GM12878 (cell line): ENCODE data around the gene PRR5. TPM values are rescaled to one million over a fixed set of nuclear protein-coding genes. Genes with fewer than 3 reads are reported as not detected.
A peak's percentile ranks its signal among the peaks of the same experiment; 100 is the strongest.

ENCODE experiments used
- ATAC-seq: fragments of 200-7000 bp; cut with Tn5 transposase; 3 replicates; pipeline ENCODE4 v1.9.1; 2020; ENCODE audit warnings: mild to moderate bottlenecking, moderate library complexity
- BruUV-seq: library from RNA; stranded (reverse); fragments of 400-500 nt; replicated peaks from 2 replicates; lab custom pipeline; 2021; lab: Mats Ljungman, UMichigan
- CTCF ChIA-PET: fragments of 300-600 bp; sonication (Branson Sonifier 250); formaldehyde crosslinking; extraction: SDS; loops from one replicate; lab custom pipeline; 2021; ENCODE audit warnings: inconsistent platforms; lab: Yijun Ruan, JAX
- POLR2A ChIA-PET: fragments of 350-600 bp; formaldehyde crosslinking; extraction: SDS; loops from one replicate; lab custom pipeline; 2021; ENCODE audit warnings: inconsistent platforms; lab: Charles Lee
- RAD21 ChIA-PET: fragments of 300-600 bp; sonication (Branson Sonifier 250); formaldehyde crosslinking; loops from one replicate; lab custom pipeline; 2023; ENCODE audit warnings: antibody characterized with exemption; ENCODE audit not compliant: unreplicated experiment; lab: Charles Lee
- SMC1A ChIA-PET: fragments of 300-600 bp; sonication (Branson Sonifier 250); formaldehyde crosslinking; loops from one replicate; lab custom pipeline; 2023; ENCODE audit not compliant: unreplicated experiment, uncharacterized antibody; lab: Charles Lee
- DNase-seq: peaks from one replicate; pipeline ENCODE4 v3.0.0-alpha.2; 2011; ENCODE audit warnings: low read depth, low spot score
- FAIRE-seq: peaks from 3 replicates; lab custom pipeline; 2011; peaks lifted over from hg19 to GRCh38; lab: Jason Lieb, UNC
- H2AFZ ChIP-seq: 2 replicates; pipeline ENCODE4 v1.6.0; 2011; ENCODE audit warnings: low read depth, low read length, control low read depth; ENCODE audit not compliant: control insufficient read depth
- H3K27ac ChIP-seq: 2 replicates; pipeline ENCODE4 v1.5.1; 2011; ENCODE audit warnings: control low read depth; ENCODE audit not compliant: control insufficient read depth, insufficient read depth
- H3K27me3 ChIP-seq, 2 experiments: replicated peaks in 1 of 2; 2 replicates each; pipeline versions ENCODE4 v1.6.0 to v1.6.1; 2011; ENCODE audit warnings: low read length in 1 of 2; ENCODE audit not compliant: control insufficient read depth in 2 of 2, insufficient read depth in 2 of 2
- H3K36me3 ChIP-seq, 2 experiments: 2 replicates each; pipeline ENCODE4 v1.5.1; 2011; ENCODE audit warnings: low read length in 1 of 2; ENCODE audit not compliant: control insufficient read depth in 2 of 2, insufficient read depth in 2 of 2
- H3K4me1 ChIP-seq: 2 replicates; pipeline ENCODE4 v1.6.1; 2011; ENCODE audit warnings: mild to moderate bottlenecking, low read length, moderate library complexity, mixed read lengths; ENCODE audit not compliant: control insufficient read depth, insufficient read depth
- H3K4me2 ChIP-seq: 2 replicates; pipeline ENCODE4 v1.6.0; 2011; ENCODE audit warnings: control low read depth; ENCODE audit not compliant: control insufficient read depth, insufficient read depth
- H3K4me3 ChIP-seq: fragments of 200-600 bp; sonication (generic); 2 replicates; pipeline ENCODE4 v1.5.1; 2016
- H3K79me2 ChIP-seq: 2 replicates; pipeline ENCODE4 v1.6.0; 2011; ENCODE audit warnings: low read length; ENCODE audit not compliant: control insufficient read depth, insufficient read depth
- H3K9ac ChIP-seq: 2 replicates; pipeline ENCODE4 v1.8.0; 2011; ENCODE audit warnings: low read length, control low read depth, mixed read lengths; ENCODE audit not compliant: control insufficient read depth, insufficient read depth
- H3K9me3 ChIP-seq: replicated peaks from 3 replicates; pipeline ENCODE4 v1.5.1; 2011; ENCODE audit warnings: mild to moderate bottlenecking, low read length; ENCODE audit not compliant: control insufficient read depth, insufficient read depth
- H4K20me1 ChIP-seq: 2 replicates; pipeline ENCODE4 v1.6.0; 2011; ENCODE audit not compliant: control insufficient read depth, insufficient read depth
- BCL3 ChIP-seq: IDR thresholded peaks from 2 replicates; pipeline ENCODE4 v1.6.1; 2011; ENCODE audit warnings: borderline replicate concordance, low read depth, mild to moderate bottlenecking, moderate library complexity, low read length; ENCODE audit not compliant: insufficient read depth, poor library complexity, severe bottlenecking
- DPF2 ChIP-seq: fragments of 450-650 bp; IDR thresholded peaks from 2 replicates; pipeline ENCODE4 v1.6.1; 2017; ENCODE audit warnings: mild to moderate bottlenecking
- EP300 ChIP-seq, 2 experiments: fragments of 150-350 bp in 1 of 2; IDR thresholded peaks; 2 replicates each; pipeline ENCODE4 v1.6.1; 2011 to 2012; ENCODE audit warnings: low read depth in 2 of 2, low read length in 2 of 2, borderline replicate concordance in 1 of 2, improper control_type of control experiment in 1 of 2, inconsistent platforms in 1 of 2; ENCODE audit not compliant: control insufficient read depth in 1 of 2
- ESRRA ChIP-seq: IDR thresholded peaks from 2 replicates; pipeline ENCODE4 v1.6.1; 2012; ENCODE audit warnings: mild to moderate bottlenecking, low read length, improper control_type of control experiment
- IKZF1 ChIP-seq: fragments of 450-650 bp; conservative IDR thresholded peaks from 2 replicates; pipeline ENCODE4 v1.6.1; 2017; ENCODE audit warnings: antibody characterized with exemption, mild to moderate bottlenecking
- LARP7 ChIP-seq: fragments of 450-650 bp; IDR thresholded peaks from 2 replicates; pipeline ENCODE4 v1.6.1; 2017; ENCODE audit warnings: mild to moderate bottlenecking
- MLLT1 ChIP-seq: fragments of 450-650 bp; IDR thresholded peaks from 2 replicates; pipeline ENCODE4 v1.6.1; 2016; ENCODE audit warnings: mild to moderate bottlenecking
- NKRF ChIP-seq: fragments of 450-650 bp; conservative IDR thresholded peaks from 2 replicates; pipeline ENCODE4 v1.6.1; 2017; ENCODE audit warnings: mild to moderate bottlenecking, moderate library complexity
- PAX5 ChIP-seq: IDR thresholded peaks from 2 replicates; pipeline ENCODE4 v1.6.1; 2011; ENCODE audit warnings: low read depth, low read length, borderline replicate concordance
- RFX5 ChIP-seq: IDR thresholded peaks from 2 replicates; pipeline ENCODE4 v1.6.1; 2011; ENCODE audit warnings: low read depth, low read length, improper control_type of control experiment
- SMAD5 ChIP-seq: IDR thresholded peaks from 2 replicates; pipeline ENCODE4 v1.6.1; 2016; ENCODE audit warnings: antibody characterized with exemption, low read depth
- SUZ12 ChIP-seq: fragments of 200-600 bp; sonication (generic); IDR thresholded peaks from one replicate; pipeline ENCODE4 v1.6.1; 2018; ENCODE audit warnings: antibody characterized with exemption, mild to moderate bottlenecking; ENCODE audit not compliant: unreplicated experiment
- WRNIP1 ChIP-seq: IDR thresholded peaks from 2 replicates; pipeline ENCODE4 v1.6.1; 2011; ENCODE audit warnings: low read depth, low read length, improper control_type of control experiment, borderline replicate concordance
- YY1 ChIP-seq: IDR thresholded peaks from 2 replicates; pipeline ENCODE4 v1.6.1; 2011; ENCODE audit warnings: low read depth, mild to moderate bottlenecking, low read length
- WGBS: methylation state at CpG from one replicate; pipeline ENCODE4 v1.1.6; 2016; ENCODE audit warnings: low lambda C conversion rate; ENCODE audit not compliant: insufficient replicate concordance, insufficient coverage; ENCODE audit errors: missing lambda C conversion rate; 5-methylcytosine and 5-hydroxymethylcytosine counted together
- in situ Hi-C: fragments of 300-500 bp; cut with MboI; formaldehyde crosslinking; loops from 9 replicates; pipeline ENCODE4 v1.14.3; 2018; ENCODE audit warnings: mixed read lengths
- intact Hi-C: fragments of 100-400 bp; cut with micrococcal nuclease; formaldehyde crosslinking; loops from one replicate; pipeline ENCODE4 v1.14.2; 2022; ENCODE audit not compliant: unreplicated experiment
- polyA plus RNA-seq, 11 experiments: library from polyadenylated mRNA; depleted of rRNA in 4 of 11; unstranded in 6 of 11; stranded (reverse) in 5 of 11; fragments of >200 nt; fragmentation: Nextera tagmentation in 4 of 11; fragmentation: Illumina TruSeq in 1 of 11; extraction: Ambion mirVana in 4 of 11; extraction: Trizol in 1 of 11; gene quantifications; 1 replicate in 1 of 11; 2 replicates in 10 of 11; pipeline versions ENCODE4 v1.2.1 to v1.2.3, GENCODE V29; 2011 to 2016; ENCODE audit warnings: inconsistent platforms in 2 of 11, missing spikeins in 2 of 11, low read depth in 1 of 11
- total RNA-seq, 4 experiments: library from RNA; depleted of rRNA in 3 of 4; stranded (reverse); fragments of >200 nt in 3 of 4; fragmentation: Illumina TruSeq in 1 of 4; extraction: Trizol in 1 of 4; gene quantifications; 2 replicates each; pipeline versions ENCODE4 v1.2.1 to v1.2.3, GENCODE V29; 2013 to 2021

Gene PRR5
- total and polyA plus RNA-seq, 10 of the 15 experiments (the other 5 are each of a cell fraction or from before 2014, with no cell fraction given), result 0.03 to 9.4 (median 1.5) TPM

GRCh38 chr22:44707752-44708151 lies 5.7 kb downstream of the PRR5 start (continued):
- no peak for TF ChIP-seq ESRRA
- TF ChIP-seq LARP7, result no peak
- no peak for TF ChIP-seq SUZ12
- TF ChIP-seq BCL3, result no peak
- no peak for TF ChIP-seq DPF2
- TF ChIP-seq YY1, result no peak
- no peak for TF ChIP-seq EP300 (IDR thresholded peaks at IDR 0.05; ENCODE audit: borderline replicate concordance in 1 of 2, control insufficient read depth in 1 of 2, low read depth in 2 of 2, low read length in 2 of 2)
- TF ChIP-seq SMAD5, result no peak
- TF ChIP-seq WRNIP1, result no peak
- TF ChIP-seq PAX5, result no peak
- TF ChIP-seq RFX5, result no peak

GRCh38 chr22:44709881-44710392 lies 7.9 kb downstream of the PRR5 start:
- peaks cover 8% of the 10 kb centered on the region; the same call in 1 of the 2 replicates for H3K4me1 ChIP-seq
- H3K4me2 ChIP-seq, result no peak overlapping the region
- CTCF ChIA-PET, result interaction anchor here (0.6 to 2.3 kb wide), 2 partner anchors 12 to 25 kb away, joined by 5 read pairs; no protein-coding TSS in a partner anchor

More at GRCh38 chr22:44709881-44710392, 7.9 kb downstream of the PRR5 start:
- no peak for FAIRE-seq
- ATAC-seq, result no peak; the same call in 2 of the 3 replicates
- no peak overlapping the region for H3K4me3 ChIP-seq
- intact Hi-C loops, result no loop called here
- peak; percentile 20; the same call in 1 of the 2 replicates for TF ChIP-seq IKZF1
- TF ChIP-seq LARP7, result no peak
- peak; percentile 49; the same call in 1 of the 2 replicates for TF ChIP-seq MLLT1
- no peak for TF ChIP-seq NKRF
- TF ChIP-seq, all 136 proteins: peak for 2
- no peaks in the 10 kb centered on the region for H3K27me3 ChIP-seq
- H3K9ac ChIP-seq, result no peak overlapping the region
- H2AFZ ChIP-seq, result no peak overlapping the region
- H3K27ac ChIP-seq, result no peak overlapping the region
- no peaks in the 10 kb centered on the region for H4K20me1 ChIP-seq
- POLR2A ChIA-PET, result no interaction called here
- WGBS, result 67% methylated on average over 5 of the region's 12 CpGs
- no peaks in the 10 kb centered on the region for H3K9me3 ChIP-seq
- RAD21 ChIA-PET, result no interaction called here
- no peaks in the 10 kb centered on the region for H3K79me2 ChIP-seq
- H3K36me3 ChIP-seq, result no peaks in the 10 kb centered on the region
- SMC1A ChIA-PET, result no interaction called here
- no TSS peak for BruUV-seq
- in situ Hi-C loops, result no loop called here
- no peak for DNase-seq
